ENCODE data around the gene RUVBL1.

The RUVBL1 gene

DNA sequence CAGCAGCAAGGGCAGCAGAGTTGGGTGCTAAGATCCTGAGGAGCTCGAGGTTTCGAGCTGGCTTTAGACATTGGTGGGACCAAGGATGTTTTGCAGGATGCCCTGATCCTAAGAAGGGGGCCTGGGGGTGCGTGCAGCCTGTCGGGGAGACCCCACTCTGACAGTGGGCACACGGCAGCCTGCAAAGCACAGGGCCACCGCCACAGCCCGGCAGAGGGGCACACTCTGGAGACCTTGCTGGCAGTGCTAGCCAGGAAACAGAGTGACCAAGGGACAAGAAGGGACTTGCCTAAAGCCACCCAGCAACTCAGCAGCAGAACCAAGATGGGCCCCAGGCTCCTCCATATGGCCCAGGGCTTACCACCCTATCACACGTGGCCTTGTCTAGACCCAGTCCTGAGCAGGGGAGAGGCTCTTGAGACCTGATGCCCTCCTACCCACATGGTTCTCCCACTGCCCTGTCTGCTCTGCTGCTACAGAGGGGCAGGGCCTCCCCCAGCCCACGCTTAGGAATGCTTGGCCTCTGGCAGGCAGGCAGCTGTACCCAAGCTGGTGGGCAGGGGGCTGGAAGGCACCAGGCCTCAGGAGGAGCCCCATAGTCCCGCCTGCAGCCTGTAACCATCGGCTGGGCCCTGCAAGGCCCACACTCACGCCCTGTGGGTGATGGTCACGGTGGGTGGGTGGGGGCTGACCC lies 52.6 kb downstream of the RUVBL1 start:
- H3K4me1 Mint-ChIP-seq: peaks cover 24% of the 10 kb centered on the region
- peaks cover 94% of the 10 kb centered on the region for H3K36me3 Mint-ChIP-seq
- H3K27ac Mint-ChIP-seq: peak overlapping the region; percentile 23
- ATAC-seq: no peak
- no peaks in the 10 kb centered on the region for H3K9me3 Mint-ChIP-seq
- H3K4me3 Mint-ChIP-seq: no peak overlapping the region
- no peak for DNase-seq (ENCODE audit: low spot score in 2 of 2)

DNA sequence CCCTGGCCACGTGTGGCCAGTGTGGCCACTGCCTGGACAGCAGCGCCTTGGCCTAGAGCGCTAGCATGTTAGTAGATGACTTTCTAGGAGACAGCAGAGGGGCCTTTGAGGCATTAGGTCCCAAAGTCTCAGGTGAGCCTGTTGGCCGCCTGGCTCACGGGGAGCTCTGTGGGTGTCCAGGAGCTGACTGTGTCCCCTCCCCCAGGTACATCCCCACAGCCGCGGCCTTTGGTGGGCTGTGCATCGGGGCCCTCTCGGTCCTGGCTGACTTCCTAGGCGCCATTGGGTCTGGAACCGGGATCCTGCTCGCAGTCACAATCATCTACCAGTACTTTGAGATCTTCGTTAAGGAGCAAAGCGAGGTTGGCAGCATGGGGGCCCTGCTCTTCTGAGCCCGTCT lies 54.3 kb downstream of the RUVBL1 start:
- Mint-ChIP-seq H3K36me3 (peaks cover 98% of the 10 kb centered on the region), H3K27ac (no peak overlapping the region), H3K4me1 (peaks cover 12% of the 10 kb centered on the region), H3K9me3 (no peaks in the 10 kb centered on the region), H3K4me3 (no peak overlapping the region)
- DNase-seq (ENCODE audit: low spot score in 2 of 2) (no peak), ATAC-seq (no peak)

GRCh38 chr3:128068156-128068620 lies 55.4 kb downstream of the RUVBL1 start:
- DNase-seq (ENCODE audit: low spot score in 2 of 2) (no peak), ATAC-seq (peak; percentile 39)
- Mint-ChIP-seq H3K4me1 (peaks cover 18% of the 10 kb centered on the region), H3K4me3 (no peak overlapping the region), H3K27ac (peak overlapping the region; percentile 86), H3K9me3 (no peaks in the 10 kb centered on the region), H3K36me3 (peaks cover 98% of the 10 kb centered on the region)

- Mint-ChIP-seq H3K27ac (no peak overlapping the region), H3K9me3 (no peaks in the 10 kb centered on the region), H3K36me3 (peaks cover 100% of the 10 kb centered on the region), H3K4me1 (peaks cover 18% of the 10 kb centered on the region), H3K4me3 (no peak overlapping the region)
- ATAC-seq (no peak), DNase-seq (ENCODE audit: low spot score in 2 of 2) (no peak)
Observed at GRCh38 chr3:128067489-128067888, 56.1 kb downstream of the RUVBL1 start.

- Mint-ChIP-seq H3K9me3 (no peaks in the 10 kb centered on the region), H3K36me3 (peaks cover 100% of the 10 kb centered on the region), H3K27ac (no peak overlapping the region), H3K4me3 (no peak overlapping the region), H3K4me1 (peaks cover 25% of the 10 kb centered on the region)
- no peak for DNase-seq (ENCODE audit: low spot score in 2 of 2)
- no peak for ATAC-seq
Observed at GRCh38 chr3:128066676-128067075, 56.9 kb downstream of the RUVBL1 start.

DNA sequence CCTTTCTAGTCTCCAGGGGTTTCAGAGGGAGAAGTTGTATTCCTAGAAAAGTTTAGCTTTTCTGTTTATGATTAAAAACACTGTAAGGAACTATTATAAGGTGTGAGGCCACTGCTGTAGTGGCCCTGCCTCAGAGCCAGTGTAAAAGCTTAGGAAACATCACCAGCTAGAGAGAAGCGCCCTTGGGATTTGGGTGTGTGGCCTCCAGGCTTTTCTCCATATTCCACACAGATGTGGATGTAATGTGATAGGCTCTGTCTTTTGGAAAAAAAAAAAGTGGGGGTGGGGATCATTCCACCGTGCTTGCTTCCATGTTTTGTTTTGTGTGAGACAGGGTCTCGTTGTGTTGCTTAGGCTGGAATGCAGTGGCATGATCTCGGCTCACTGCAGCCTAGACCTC lies 57.5 kb downstream of the RUVBL1 start:
- Mint-ChIP-seq H3K36me3 (peaks cover 100% of the 10 kb centered on the region), H3K27ac (no peak overlapping the region), H3K4me1 (peaks cover 30% of the 10 kb centered on the region), H3K9me3 (no peaks in the 10 kb centered on the region), H3K4me3 (no peak overlapping the region)
- DNase-seq (ENCODE audit: low spot score in 2 of 2) (no peak), ATAC-seq (no peak)

- Mint-ChIP-seq H3K9me3 (no peaks in the 10 kb centered on the region), H3K4me3 (no peak overlapping the region), H3K27ac (no peak overlapping the region), H3K4me1 (peaks cover 32% of the 10 kb centered on the region), H3K36me3 (peaks cover 100% of the 10 kb centered on the region)
- DNase-seq (ENCODE audit: low spot score in 2 of 2) (no peak), ATAC-seq (no peak)
Observed at GRCh38 chr3:128064962-128065361, 58.6 kb downstream of the RUVBL1 start.

DNA sequence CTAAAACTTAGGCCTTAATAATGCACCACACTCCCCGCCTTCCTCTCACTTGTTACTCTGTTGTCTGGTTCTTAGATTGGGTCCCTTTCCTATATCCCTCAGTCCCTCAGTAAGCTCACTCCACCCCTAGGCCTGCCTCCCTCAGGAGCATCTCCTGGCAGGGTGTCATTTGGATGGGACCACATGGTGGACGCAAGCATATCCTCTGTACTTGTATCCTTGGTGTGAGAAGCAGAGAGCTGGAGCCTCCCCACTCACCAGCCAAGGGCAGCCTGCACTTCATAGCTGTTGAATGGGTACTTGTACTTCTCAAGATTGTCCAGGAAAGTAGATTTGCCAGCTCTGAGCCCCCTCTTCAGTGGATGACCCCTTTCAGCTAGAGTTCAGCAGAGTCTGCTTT lies 59.7 kb downstream of the RUVBL1 start:
- H3K4me3 Mint-ChIP-seq: no peak overlapping the region
- H3K9me3 Mint-ChIP-seq: no peaks in the 10 kb centered on the region
- DNase-seq (ENCODE audit: low spot score in 2 of 2) (no peak), ATAC-seq (no peak)
- H3K4me1 Mint-ChIP-seq: peaks cover 36% of the 10 kb centered on the region
- H3K27ac Mint-ChIP-seq: peak overlapping the region; percentile 1
- H3K36me3 Mint-ChIP-seq: peaks cover 100% of the 10 kb centered on the region

GRCh38 chr3:128062033-128062745 lies 61.4 kb downstream of the RUVBL1 start:
- DNase-seq (ENCODE audit: low spot score in 2 of 2) (no peak), ATAC-seq (no peak)
- no peak overlapping the region for H3K4me3 Mint-ChIP-seq
- no peaks in the 10 kb centered on the region for H3K9me3 Mint-ChIP-seq
- peaks cover 25% of the 10 kb centered on the region for H3K4me1 Mint-ChIP-seq
- peak overlapping the region; percentile 77 for H3K27ac Mint-ChIP-seq
- peaks cover 100% of the 10 kb centered on the region for H3K36me3 Mint-ChIP-seq

DNA sequence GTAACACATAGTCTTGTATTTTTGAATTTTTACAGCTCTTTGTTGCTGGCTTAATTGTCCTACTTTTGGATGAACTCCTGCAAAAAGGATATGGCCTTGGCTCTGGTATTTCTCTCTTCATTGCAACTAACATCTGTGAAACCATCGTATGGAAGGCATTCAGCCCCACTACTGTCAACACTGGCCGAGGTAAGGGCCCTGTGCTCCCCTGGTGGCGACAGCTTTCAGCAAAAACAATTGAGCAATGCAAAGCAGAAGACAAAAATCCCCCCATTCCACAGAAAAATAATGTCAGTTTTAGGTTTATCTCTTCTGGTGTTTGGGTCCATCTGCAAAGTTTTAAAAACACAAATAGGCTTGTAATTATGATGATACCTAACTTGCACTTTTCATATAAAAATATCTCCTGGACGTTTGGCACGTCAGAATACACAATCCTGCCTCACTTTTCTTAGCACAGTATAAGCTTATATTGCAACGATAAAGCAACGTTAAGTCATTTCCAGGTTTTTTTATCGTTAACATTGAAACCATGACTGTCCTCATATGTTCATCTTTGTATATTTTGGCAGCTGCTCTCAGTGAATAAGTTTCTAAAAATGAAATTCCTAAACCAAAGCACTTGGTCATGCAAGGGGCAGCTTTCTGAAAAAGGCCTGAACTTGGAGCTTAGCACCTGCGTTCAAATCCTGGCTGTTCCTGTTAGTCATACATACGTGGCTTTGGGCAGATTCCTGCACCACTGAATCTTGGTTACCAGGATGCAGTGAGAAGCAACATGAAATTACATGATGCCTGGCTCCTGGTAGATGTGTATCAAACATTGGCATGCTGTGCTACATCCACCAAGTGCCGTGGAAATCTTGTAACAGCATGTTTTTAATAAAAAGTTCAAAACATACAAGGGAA lies 62.9 kb downstream of the RUVBL1 start:
- DNase-seq (ENCODE audit: low spot score in 2 of 2) (no peak), ATAC-seq (no peak)
- no peak overlapping the region for H3K4me3 Mint-ChIP-seq

GRCh38 chr3:128056258-128056657 lies 67.4 kb downstream of the RUVBL1 start:
- Mint-ChIP-seq H3K4me1 (peaks cover 46% of the 10 kb centered on the region), H3K36me3 (peaks cover 95% of the 10 kb centered on the region), H3K27ac (no peak overlapping the region), H3K9me3 (no peaks in the 10 kb centered on the region), H3K4me3 (no peak overlapping the region)
- no peak for DNase-seq (ENCODE audit: low spot score in 2 of 2)
- ATAC-seq: no peak

More for the DNA sequence above, 62.9 kb downstream of the RUVBL1 start:
- Mint-ChIP-seq H3K36me3 (peaks cover 100% of the 10 kb centered on the region), H3K4me1 (peaks cover 27% of the 10 kb centered on the region), H3K9me3 (no peaks in the 10 kb centered on the region), H3K27ac (no peak overlapping the region)

DNA sequence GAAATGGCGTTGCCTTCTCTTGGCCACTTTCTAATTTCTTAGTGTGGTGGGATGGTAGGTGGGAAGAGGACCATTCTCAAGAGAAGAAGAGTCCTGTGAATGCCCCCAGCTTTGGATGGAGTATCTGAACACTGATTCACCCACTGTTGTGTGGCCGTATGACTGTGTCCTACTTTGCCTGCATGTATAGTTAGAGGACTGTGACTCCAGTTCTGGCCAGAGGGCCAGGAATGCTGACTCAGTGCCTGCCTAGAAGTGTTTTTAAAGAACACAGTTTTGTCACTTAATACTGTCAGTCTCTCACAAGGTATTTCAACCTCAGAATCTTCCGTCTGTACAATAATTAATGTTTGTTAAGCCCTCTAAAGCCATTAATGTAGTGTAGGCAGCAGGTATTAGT lies 69.2 kb downstream of the RUVBL1 start:
- DNase-seq (ENCODE audit: low spot score in 2 of 2): no peak
- ATAC-seq: peak; percentile 22
- Mint-ChIP-seq H3K4me1 (peaks cover 43% of the 10 kb centered on the region), H3K9me3 (no peaks in the 10 kb centered on the region), H3K4me3 (peak overlapping the region; percentile 93), H3K36me3 (peaks cover 76% of the 10 kb centered on the region), H3K27ac (peak overlapping the region; percentile 98)

DNA sequence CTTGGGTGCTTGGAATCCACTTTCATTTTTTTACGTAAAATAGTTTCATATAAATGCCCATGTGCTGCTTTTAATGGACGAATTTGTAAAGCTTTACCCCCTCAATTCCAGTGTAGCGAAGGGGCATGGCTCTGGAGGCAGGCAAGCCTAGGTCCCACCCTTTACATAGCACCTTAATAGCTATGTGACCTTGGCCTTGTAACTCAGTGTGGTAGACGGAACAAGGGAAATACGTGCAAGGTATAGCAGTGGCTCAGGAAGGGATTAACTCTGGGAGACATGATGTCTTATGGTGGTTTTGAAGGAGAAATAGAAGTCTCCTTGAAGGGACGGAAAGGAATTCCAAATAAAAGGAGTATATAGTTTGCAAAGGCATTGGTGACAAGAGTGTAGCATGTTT lies 70.0 kb downstream of the RUVBL1 start:
- H3K27ac Mint-ChIP-seq: peak overlapping the region; percentile 98
- peaks cover 68% of the 10 kb centered on the region for H3K36me3 Mint-ChIP-seq
- H3K4me3 Mint-ChIP-seq: peak overlapping the region; percentile 93
- H3K4me1 Mint-ChIP-seq: peaks cover 43% of the 10 kb centered on the region
- ATAC-seq: no peak
- no peak for DNase-seq (ENCODE audit: low spot score in 2 of 2)
- H3K9me3 Mint-ChIP-seq: no peaks in the 10 kb centered on the region

DNA sequence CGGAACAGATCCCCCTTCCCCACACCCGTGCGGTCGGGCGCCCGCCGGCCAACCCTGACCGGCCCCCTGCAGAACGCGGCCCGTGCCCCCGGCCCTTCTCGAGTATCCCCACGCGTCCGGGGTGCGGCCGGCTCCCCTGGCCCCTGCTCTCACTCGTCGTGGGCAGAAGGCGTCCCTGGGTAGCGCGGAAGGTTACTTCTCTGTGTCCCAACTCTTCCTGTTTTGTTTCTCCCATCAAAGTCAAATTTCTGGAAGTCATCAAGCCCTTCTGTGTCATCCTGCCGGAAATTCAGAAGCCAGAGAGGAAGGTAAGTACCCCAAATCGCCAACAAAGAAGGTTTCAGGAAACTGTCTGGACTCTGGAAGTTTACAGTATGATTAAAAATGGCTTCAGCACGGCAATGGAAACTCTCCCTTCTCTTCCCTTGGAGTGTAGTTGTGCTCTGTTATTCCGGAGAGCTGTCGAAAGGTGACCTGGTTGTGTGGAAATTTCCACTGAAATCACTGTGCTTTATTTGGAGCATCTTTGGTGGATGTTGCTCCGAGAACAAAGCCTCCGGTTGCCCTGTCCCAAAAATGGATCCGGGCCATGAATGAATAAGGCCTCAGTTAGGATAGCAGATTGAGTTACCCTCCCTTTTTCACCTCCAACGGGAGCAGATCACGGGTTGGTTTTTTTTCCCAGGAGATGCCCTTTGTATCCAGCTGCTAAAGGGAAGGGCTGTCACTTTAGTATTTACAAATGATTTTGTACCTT lies 70.8 kb downstream of the RUVBL1 start:
- DNase-seq (ENCODE audit: low spot score in 2 of 2) (no peak), ATAC-seq (peak; percentile 6)
- Mint-ChIP-seq H3K4me3 (peak overlapping the region; percentile 93), H3K9me3 (no peaks in the 10 kb centered on the region), H3K36me3 (peaks cover 60% of the 10 kb centered on the region), H3K4me1 (peaks cover 43% of the 10 kb centered on the region), H3K27ac (peak overlapping the region; percentile 98)

Data from stimulated activated effector memory CD8-positive, alpha-beta T cell treated with anti-CD3 and anti-CD28 coated beads, Interleukin-12 subunit alpha, Interleukin-12 subunit beta, amount 100 ng/mL, for 72 hours (primary cell).